Brain microvascular endothelial cell (primary cell): ENCODE results near the gene POU6F2.

Source experiments
- DNase-seq: peaks from one replicate; pipeline ENCODE4 v3.0.0-alpha.2; 2020
- H3K27ac ChIP-seq: fragments of 250-450 bp; sonication (Bioruptor Pico); 2 replicates; pipeline ENCODE4 v1.5.1; 2020; ENCODE audit warnings: mild to moderate bottlenecking, moderate library complexity
- H3K27me3 ChIP-seq: fragments of 250-450 bp; sonication (Bioruptor Pico); replicated peaks from 2 replicates; pipeline ENCODE4 v1.5.1; 2020; ENCODE audit warnings: mild to moderate bottlenecking
- H3K36me3 ChIP-seq: fragments of 250-450 bp; sonication (Bioruptor Pico); replicated peaks from 2 replicates; pipeline ENCODE4 v1.5.1; 2020; ENCODE audit warnings: mild to moderate bottlenecking
- H3K4me3 ChIP-seq: 2 replicates; pipeline ENCODE4 v1.5.1; 2011; ENCODE audit warnings: low read depth, mild to moderate bottlenecking, control low read depth, low read length, moderate library complexity
- in situ Hi-C: cut with HindIII; loops from 2 replicates; pipeline ENCODE4 v1.10.0; 2017; ENCODE audit warnings: low sequenced_read_pairs, low pct_ligation_motif_present
- TF ChIP-seq, protein P1 (sequence below): IDR thresholded peaks from 2 replicates; pipeline ENCODE4 v1.5.1; 2011; ENCODE audit warnings: low read depth, mild to moderate bottlenecking, moderate library complexity, low read length, control low read depth, inconsistent platforms; ENCODE audit errors: missing control alignments

Gene POU6F2

GRCh38 chr7:39022796-39023195 lies 45.1 kb downstream of the POU6F2 start:
- H3K27ac ChIP-seq: no peak overlapping the region
- no peak for DNase-seq
- TF ChIP-seq, protein P1, sequence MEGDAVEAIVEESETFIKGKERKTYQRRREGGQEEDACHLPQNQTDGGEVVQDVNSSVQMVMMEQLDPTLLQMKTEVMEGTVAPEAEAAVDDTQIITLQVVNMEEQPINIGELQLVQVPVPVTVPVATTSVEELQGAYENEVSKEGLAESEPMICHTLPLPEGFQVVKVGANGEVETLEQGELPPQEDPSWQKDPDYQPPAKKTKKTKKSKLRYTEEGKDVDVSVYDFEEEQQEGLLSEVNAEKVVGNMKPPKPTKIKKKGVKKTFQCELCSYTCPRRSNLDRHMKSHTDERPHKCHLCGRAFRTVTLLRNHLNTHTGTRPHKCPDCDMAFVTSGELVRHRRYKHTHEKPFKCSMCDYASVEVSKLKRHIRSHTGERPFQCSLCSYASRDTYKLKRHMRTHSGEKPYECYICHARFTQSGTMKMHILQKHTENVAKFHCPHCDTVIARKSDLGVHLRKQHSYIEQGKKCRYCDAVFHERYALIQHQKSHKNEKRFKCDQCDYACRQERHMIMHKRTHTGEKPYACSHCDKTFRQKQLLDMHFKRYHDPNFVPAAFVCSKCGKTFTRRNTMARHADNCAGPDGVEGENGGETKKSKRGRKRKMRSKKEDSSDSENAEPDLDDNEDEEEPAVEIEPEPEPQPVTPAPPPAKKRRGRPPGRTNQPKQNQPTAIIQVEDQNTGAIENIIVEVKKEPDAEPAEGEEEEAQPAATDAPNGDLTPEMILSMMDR: no peak
- H3K36me3 ChIP-seq: no peaks in the 10 kb centered on the region
- H3K4me3 ChIP-seq: no peak overlapping the region
- in situ Hi-C loops: no loop called here
- H3K27me3 ChIP-seq: no peaks in the 10 kb centered on the region

GRCh38 chr7:39027491-39027890 lies 49.8 kb downstream of the POU6F2 start:
- Histone ChIP-seq H3K4me3 (no peak overlapping the region), H3K27me3 (no peaks in the 10 kb centered on the region), H3K27ac (no peak overlapping the region), H3K36me3 (no peaks in the 10 kb centered on the region)
- no peak for DNase-seq
- in situ Hi-C loops: no loop called here
- TF ChIP-seq, protein P1: no peak

GRCh38 chr7:39033885-39034624 lies 56.3 kb downstream of the POU6F2 start:
- no peaks in the 10 kb centered on the region for H3K27me3 ChIP-seq
- H3K27ac ChIP-seq: no peak overlapping the region
- no peak for DNase-seq
- H3K36me3 ChIP-seq: no peaks in the 10 kb centered on the region
- TF ChIP-seq, protein P1: no peak
- H3K4me3 ChIP-seq: no peak overlapping the region
- in situ Hi-C loops: no loop called here

GRCh38 chr7:39035156-39035555 lies 57.4 kb downstream of the POU6F2 start:
- Histone ChIP-seq H3K36me3 (no peaks in the 10 kb centered on the region), H3K4me3 (no peak overlapping the region), H3K27ac (no peak overlapping the region), H3K27me3 (no peaks in the 10 kb centered on the region)
- in situ Hi-C loops: no loop called here
- TF ChIP-seq, protein P1: no peak
- DNase-seq: no peak

DNA sequence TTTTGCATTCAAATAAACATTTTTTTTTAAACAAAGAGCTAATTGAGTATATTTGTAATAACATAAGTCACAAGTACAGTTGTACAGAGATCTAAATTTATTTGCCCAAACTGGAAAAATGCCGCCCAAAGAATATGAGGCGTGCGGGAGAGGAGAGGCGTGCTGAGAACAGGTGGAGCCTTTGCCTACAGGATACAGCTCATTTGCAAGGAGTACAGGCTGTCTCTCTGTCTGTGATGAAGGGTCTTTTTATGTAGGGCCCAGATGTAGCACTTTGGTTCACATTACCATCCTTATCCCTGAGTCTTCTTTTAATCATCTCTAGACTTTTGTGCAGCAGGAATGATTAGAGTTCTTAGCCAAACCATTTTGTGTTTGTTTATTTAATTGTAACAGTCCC lies 58.2 kb downstream of the POU6F2 start:
- Histone ChIP-seq H3K4me3 (no peak overlapping the region), H3K36me3 (no peaks in the 10 kb centered on the region), H3K27ac (no peak overlapping the region), H3K27me3 (no peaks in the 10 kb centered on the region)
- TF ChIP-seq, protein P1: no peak
- no peak for DNase-seq
- in situ Hi-C loops: no loop called here

GRCh38 chr7:39042670-39043069 lies 65.0 kb downstream of the POU6F2 start:
- in situ Hi-C loops: no loop called here
- Histone ChIP-seq H3K27ac (no peak overlapping the region), H3K36me3 (no peaks in the 10 kb centered on the region), H3K4me3 (no peak overlapping the region), H3K27me3 (no peaks in the 10 kb centered on the region)
- no peak for DNase-seq
- TF ChIP-seq, protein P1: no peak
